ENCODE data around the gene PLA2G15. TPM values are rescaled to one million over a fixed set of nuclear protein-coding genes. Genes with fewer than 3 reads are reported as not detected.

PLA2G15 gene
- total and polyA plus RNA-seq, 2 of the 13 experiments (the other 11 are each of a cell fraction or from before 2014, with no cell fraction given): 14.4 to 23.7 TPM

- TF ChIP-seq KAT7 (CRISPR knock-in tag; IDR thresholded peaks at IDR 0.05; ENCODE audit: borderline replicate concordance) (peak; percentile 84), HOXA9 (CRISPR knock-in tag; IDR thresholded peaks at IDR 0.05; ENCODE audit: borderline replicate concordance) (no peak), ZC3H13 (CRISPR knock-in tag; IDR thresholded peaks at IDR 0.05) (0 out of 2 replicates have a peak, but pooled peaks have one; percentile 7), MIXL1 (CRISPR knock-in tag; IDR thresholded peaks at IDR 0.05) (no peak), FOXC1 (CRISPR knock-in tag; IDR thresholded peaks at IDR 0.05; ENCODE audit: borderline replicate concordance) (0 out of 2 replicates have a peak, but pooled peaks have one; percentile 50), ZNF574 (CRISPR knock-in tag; IDR thresholded peaks at IDR 0.05) (peak; percentile 42), ZBTB1 (CRISPR knock-in tag; IDR thresholded peaks at IDR 0.05; ENCODE audit: borderline replicate concordance) (0 out of 2 replicates have a peak, but pooled peaks have one; percentile 44), NFAT5 (CRISPR knock-in tag; IDR thresholded peaks at IDR 0.05) (peak; percentile 29; the same call in 1 of the 2 replicates), EEA1 (CRISPR knock-in tag; IDR thresholded peaks at IDR 0.05; ENCODE audit: borderline replicate concordance) (peak; percentile 45), HMGXB4 (CRISPR knock-in tag; IDR thresholded peaks at IDR 0.05; ENCODE audit: borderline replicate concordance in 1 of 2, low read depth in 1 of 2) (peak; percentile 22 to 81; a peak in 3 of 4 replicates), NFKB2 (CRISPR knock-in tag; IDR thresholded peaks at IDR 0.05; ENCODE audit: borderline replicate concordance) (0 out of 2 replicates have a peak, but pooled peaks have one; percentile 10), TGIF2 (CRISPR knock-in tag; IDR thresholded peaks at IDR 0.05) (peak; percentile 7; the same call in 1 of the 2 replicates), MEF2D (CRISPR knock-in tag; IDR thresholded peaks at IDR 0.05) (peak; percentile 69; the same call in 1 of the 2 replicates), ARID2 (CRISPR knock-in tag; IDR thresholded peaks at IDR 0.05; ENCODE audit: borderline replicate concordance) (peak; percentile 87), ELF3 (CRISPR knock-in tag; IDR thresholded peaks at IDR 0.05) (no peak; the same call in 1 of the 2 replicates), TOE1 (CRISPR knock-in tag; IDR thresholded peaks at IDR 0.05) (peak; percentile 3; the same call in 1 of the 2 replicates), NFE2L2 (IDR thresholded peaks at IDR 0.05; ENCODE audit: low read length) (no peak)
Measured at GRCh38 chr16:68235108-68235886, 9.9 kb upstream of the PLA2G15 start (continued).

Data from HepG2 (cell line).